HEK293 (cell line): Measurements from ENCODE around the gene FANCF.

Experiments
- GLI4 ChIP-seq: fragments of 450-650 bp; formaldehyde crosslinking; IDR thresholded peaks from 2 replicates; pipeline ENCODE4 v1.5.1; 2016; ENCODE audit warnings: missing biosample characterization, missing genetic modification characterization
- KLF16 ChIP-seq: fragments of 450-650 bp; formaldehyde crosslinking; IDR thresholded peaks from 2 replicates; pipeline ENCODE4 v1.5.1; 2017; ENCODE audit warnings: missing biosample characterization, missing genetic modification characterization
- KLF17 ChIP-seq: fragments of 450-650 bp; formaldehyde crosslinking; IDR thresholded peaks from 2 replicates; pipeline ENCODE4 v1.5.1; 2016; ENCODE audit warnings: missing biosample characterization, missing genetic modification characterization
- KLF7 ChIP-seq: fragments of 450-650 bp; formaldehyde crosslinking; IDR thresholded peaks from 2 replicates; pipeline ENCODE4 v1.5.1; 2016; ENCODE audit warnings: missing biosample characterization, missing genetic modification characterization, borderline replicate concordance
- KLF8 ChIP-seq: fragments of 450-650 bp; formaldehyde crosslinking; IDR thresholded peaks from 2 replicates; pipeline ENCODE4 v1.5.1; 2016; ENCODE audit warnings: missing biosample characterization, missing genetic modification characterization
- PATZ1 ChIP-seq: fragments of 450-650 bp; formaldehyde crosslinking; IDR thresholded peaks from 2 replicates; pipeline ENCODE4 v1.5.1; 2016; ENCODE audit warnings: missing biosample characterization, missing genetic modification characterization
- SETDB1 ChIP-seq: IDR thresholded peaks from one replicate; pipeline ENCODE4 v1.6.1; 2017; ENCODE audit warnings: mild to moderate bottlenecking, low read length, moderate library complexity, mixed read lengths; ENCODE audit not compliant: insufficient read length
- SP3 ChIP-seq: fragments of 450-650 bp; formaldehyde crosslinking; IDR thresholded peaks from 2 replicates; pipeline ENCODE4 v1.5.1; 2016; ENCODE audit warnings: missing biosample characterization, missing genetic modification characterization
- SP7 ChIP-seq: fragments of 450-650 bp; formaldehyde crosslinking; IDR thresholded peaks from 2 replicates; pipeline ENCODE4 v1.5.1; 2016; ENCODE audit warnings: missing biosample characterization, missing genetic modification characterization
- TRIM28 ChIP-seq: IDR thresholded peaks from 2 replicates; pipeline ENCODE4 v1.6.1; 2011; ENCODE audit warnings: low read length, control low read depth, borderline replicate concordance
- ZBTB17 ChIP-seq: fragments of 450-650 bp; formaldehyde crosslinking; IDR thresholded peaks from 2 replicates; pipeline ENCODE4 v1.5.1; 2016; ENCODE audit warnings: missing biosample characterization, missing genetic modification characterization
- ZBTB20 ChIP-seq: fragments of 450-650 bp; formaldehyde crosslinking; IDR thresholded peaks from 2 replicates; pipeline ENCODE4 v1.5.1; 2016; ENCODE audit warnings: missing biosample characterization, missing genetic modification characterization
- ZBTB21 ChIP-seq: fragments of 450-650 bp; formaldehyde crosslinking; IDR thresholded peaks from 2 replicates; pipeline ENCODE4 v1.5.1; 2017; ENCODE audit warnings: missing biosample characterization, missing genetic modification characterization
- ZBTB8A ChIP-seq: fragments of 450-650 bp; formaldehyde crosslinking; IDR thresholded peaks from 2 replicates; pipeline ENCODE4 v1.5.1; 2016; ENCODE audit warnings: missing biosample characterization, missing genetic modification characterization
- ZEB2 ChIP-seq: fragments of 450-650 bp; formaldehyde crosslinking; IDR thresholded peaks from 2 replicates; pipeline ENCODE4 v1.5.1; 2016; ENCODE audit warnings: missing biosample characterization, missing genetic modification characterization
- ZFP37 ChIP-seq: fragments of 450-650 bp; formaldehyde crosslinking; IDR thresholded peaks from 2 replicates; pipeline ENCODE4 v1.5.1; 2016; ENCODE audit warnings: missing biosample characterization, missing genetic modification characterization
- ZNF10 ChIP-seq: fragments of 450-650 bp; formaldehyde crosslinking; IDR thresholded peaks from 2 replicates; pipeline ENCODE4 v1.5.1; 2017; ENCODE audit warnings: missing biosample characterization, missing genetic modification characterization
- ZNF324 ChIP-seq: fragments of 450-650 bp; formaldehyde crosslinking; IDR thresholded peaks from 2 replicates; pipeline ENCODE4 v1.5.1; 2016; ENCODE audit warnings: missing biosample characterization, missing genetic modification characterization
- ZNF335 ChIP-seq: fragments of 450-650 bp; formaldehyde crosslinking; conservative IDR thresholded peaks from 2 replicates; pipeline ENCODE4 v1.5.1; 2016; ENCODE audit warnings: missing biosample characterization, missing genetic modification characterization
- ZNF426 ChIP-seq: fragments of 450-650 bp; formaldehyde crosslinking; IDR thresholded peaks from 2 replicates; pipeline ENCODE4 v1.5.1; 2017; ENCODE audit warnings: missing biosample characterization, missing genetic modification characterization, mild to moderate bottlenecking, inconsistent platforms, moderate library complexity
- ZNF501 ChIP-seq: fragments of 450-650 bp; formaldehyde crosslinking; IDR thresholded peaks from 2 replicates; pipeline ENCODE4 v1.5.1; 2016; ENCODE audit warnings: missing biosample characterization, missing genetic modification characterization
- ZNF555 ChIP-seq: fragments of 450-650 bp; formaldehyde crosslinking; conservative IDR thresholded peaks from 2 replicates; pipeline ENCODE4 v1.5.1; 2017; ENCODE audit warnings: missing biosample characterization, mild to moderate bottlenecking, missing genetic modification characterization, inconsistent platforms
- ZNF623 ChIP-seq: fragments of 450-650 bp; formaldehyde crosslinking; IDR thresholded peaks from 2 replicates; pipeline ENCODE4 v1.5.1; 2016; ENCODE audit warnings: missing biosample characterization, missing genetic modification characterization
- ZNF664 ChIP-seq: fragments of 450-650 bp; formaldehyde crosslinking; IDR thresholded peaks from 2 replicates; pipeline ENCODE4 v1.5.1; 2016; ENCODE audit warnings: missing biosample characterization, missing genetic modification characterization
- ZNF777 ChIP-seq: fragments of 450-650 bp; formaldehyde crosslinking; IDR thresholded peaks from 2 replicates; pipeline ENCODE4 v1.5.1; 2017; ENCODE audit warnings: missing biosample characterization, missing genetic modification characterization, borderline replicate concordance

FANCF gene

GRCh38 chr11:22625448-22626287 is at the start of gene FANCF (continued):
- TF ChIP-seq ZNF10 (0 out of 2 replicates have a peak, but pooled peaks have one; percentile 11), ZBTB8A (0 out of 2 replicates have a peak, but pooled peaks have one; percentile 18), GLI4 (tag by site-specific recombination) (no peak), ZNF664 (tag by site-specific recombination) (no peak), ZBTB20 (tag by site-specific recombination) (peak; percentile 75; the same call in 1 of the 2 replicates), PATZ1 (tag by site-specific recombination) (no peak), KLF7 (peak; percentile 91; the same call in 1 of the 2 replicates), KLF8 (peak; percentile 87), ZBTB21 (tag by site-specific recombination) (0 out of 2 replicates have a peak, but pooled peaks have one; percentile 49), ZNF335 (tag by site-specific recombination) (peak; percentile 77), SETDB1 (peak; percentile 69), TRIM28 (no peak; the same call in 1 of the 2 replicates), SP3 (tag by site-specific recombination) (peak; percentile 65), KLF16 (0 out of 2 replicates have a peak, but pooled peaks have one; percentile 44), ZNF324 (tag by site-specific recombination) (0 out of 2 replicates have a peak, but pooled peaks have one; percentile 12), KLF17 (peak; percentile 62; the same call in 1 of the 2 replicates), ZEB2 (tag by site-specific recombination) (peak; percentile 61), ZFP37 (tag by site-specific recombination) (0 out of 2 replicates have a peak, but pooled peaks have one; percentile 46), ZNF555 (tag by site-specific recombination) (no peak), ZNF777 (tag by site-specific recombination) (no peak), ZNF501 (peak; percentile 66; the same call in 1 of the 2 replicates), SP7 (0 out of 2 replicates have a peak, but pooled peaks have one; percentile 17), ZNF623 (tag by site-specific recombination) (no peak), ZNF426 (tag by site-specific recombination) (no peak), ZBTB17 (peak; percentile 53)
- TF ChIP-seq, all 188 proteins: peak for 34
